Chondrocyte (in vitro differentiated cells): Measurements from ENCODE around the gene TEX2. TPM values are rescaled to one million over a fixed set of nuclear protein-coding genes. Genes with fewer than 3 reads are reported as not detected.

Experiments
- DNase-seq: peaks from one replicate; pipeline ENCODE4 v3.0.0; 2021; ENCODE audit warnings: mixed read lengths, low spot score
- H3K27ac Mint-ChIP-seq: one replicate; pipeline ENCODE4 v1.8.0; 2021; ENCODE audit warnings: mild to moderate bottlenecking, moderate library complexity, mixed read lengths; ENCODE audit not compliant: unreplicated experiment
- H3K27me3 Mint-ChIP-seq: 2 replicates; pipeline ENCODE4 v1.8.0; 2021; ENCODE audit warnings: low read depth, mixed read lengths
- H3K36me3 Mint-ChIP-seq: 2 replicates; pipeline ENCODE4 v1.8.0; 2021; ENCODE audit warnings: low read depth, mixed read lengths
- H3K4me1 Mint-ChIP-seq: 2 replicates; pipeline ENCODE4 v1.8.0; 2021; ENCODE audit warnings: low read depth, mild to moderate bottlenecking, mixed read lengths
- H3K4me3 Mint-ChIP-seq: one replicate; pipeline ENCODE4 v1.8.0; 2021; ENCODE audit warnings: mild to moderate bottlenecking, moderate library complexity, mixed read lengths; ENCODE audit not compliant: unreplicated experiment
- H3K9me3 Mint-ChIP-seq: 2 replicates; pipeline ENCODE4 v1.8.0; 2021; ENCODE audit warnings: low read depth, mixed read lengths
- CTCF ChIP-seq: fragments of 200-600 bp; sonication (generic); IDR thresholded peaks from 2 replicates; pipeline ENCODE4 v1.5.0; 2021; ENCODE audit warnings: antibody characterized with exemption, mild to moderate bottlenecking, moderate library complexity
- total RNA-seq: library from RNA; stranded (reverse); gene quantifications from 3 replicates; pipeline ENCODE4 v1.2.1, GENCODE V29; 2021

The TEX2 gene
- total RNA-seq, 1 donor from 2014 or later, result 47.3 TPM

GRCh38 chr17:64099543-64099942, 163.5 kb downstream of the TEX2 start:
- no peak for DNase-seq
- Mint-ChIP-seq H3K27me3 (no peaks in the 10 kb centered on the region), H3K27ac (no peak overlapping the region), H3K4me3 (no peak overlapping the region), H3K9me3 (no peaks in the 10 kb centered on the region), H3K36me3 (peaks cover 2% of the 10 kb centered on the region), H3K4me1 (peaks cover 37% of the 10 kb centered on the region)
- TF ChIP-seq CTCF, result no peak

Other genes with a start within 250 kb of the TEX2 start
- gene ICAM2, start 242.6 kb downstream of the TEX2 start, total RNA-seq, result not detected in 3 replicates
- gene ERN1, start 133.1 kb downstream of the TEX2 start, total RNA-seq, result 12.1 to 18.2 TPM (median 14.9 TPM) in 3 replicates
- gene PECAM1, start 127.6 kb upstream of the TEX2 start, total RNA-seq, result 0.15 to 0.34 TPM in 2 of 3 replicates, not detected in the other
- gene MILR1, start 185.9 kb upstream of the TEX2 start, total RNA-seq, result not detected in 3 replicates
- gene POLG2, start 233.8 kb upstream of the TEX2 start, total RNA-seq, result 10.3 to 13.1 TPM (median 11.7 TPM) in 3 replicates
- gene DDX5, start 243.0 kb upstream of the TEX2 start, total RNA-seq, result 582 to 747 TPM (median 611 TPM) in 3 replicates
- gene CEP95, start 243.7 kb upstream of the TEX2 start, total RNA-seq, result 29.2 to 34.0 TPM (median 29.6 TPM) in 3 replicates